K562 (cell line): ENCODE results near the gene C1QTNF2.

Experiments used
- BHLHE40 ChIP-seq: IDR thresholded peaks from 2 replicates; pipeline ENCODE4 v1.6.1; 2011; ENCODE audit warnings: low read length, improper control_type of control experiment
- CTCF ChIP-seq, 3 experiments: IDR thresholded peaks in 2 of 3; conservative IDR thresholded peaks in 1 of 3; 2 replicates each; pipeline ENCODE4 v1.5.1; 2011 to 2012; ENCODE audit warnings: low read length in 3 of 3, mild to moderate bottlenecking in 3 of 3, control low read depth in 2 of 3, improper control_type of control experiment in 1 of 3, inconsistent platforms in 1 of 3, low read depth in 1 of 3, mixed read lengths in 1 of 3, moderate library complexity in 1 of 3; ENCODE audit not compliant: insufficient read depth in 2 of 3
- TF ChIP-seq, protein P1 (sequence below): sonication (generic); formaldehyde crosslinking; IDR thresholded peaks from 2 replicates; pipeline ENCODE4 v1.8.0; 2022; ENCODE audit warnings: mild to moderate bottlenecking, missing genetic modification reagents

DNA sequence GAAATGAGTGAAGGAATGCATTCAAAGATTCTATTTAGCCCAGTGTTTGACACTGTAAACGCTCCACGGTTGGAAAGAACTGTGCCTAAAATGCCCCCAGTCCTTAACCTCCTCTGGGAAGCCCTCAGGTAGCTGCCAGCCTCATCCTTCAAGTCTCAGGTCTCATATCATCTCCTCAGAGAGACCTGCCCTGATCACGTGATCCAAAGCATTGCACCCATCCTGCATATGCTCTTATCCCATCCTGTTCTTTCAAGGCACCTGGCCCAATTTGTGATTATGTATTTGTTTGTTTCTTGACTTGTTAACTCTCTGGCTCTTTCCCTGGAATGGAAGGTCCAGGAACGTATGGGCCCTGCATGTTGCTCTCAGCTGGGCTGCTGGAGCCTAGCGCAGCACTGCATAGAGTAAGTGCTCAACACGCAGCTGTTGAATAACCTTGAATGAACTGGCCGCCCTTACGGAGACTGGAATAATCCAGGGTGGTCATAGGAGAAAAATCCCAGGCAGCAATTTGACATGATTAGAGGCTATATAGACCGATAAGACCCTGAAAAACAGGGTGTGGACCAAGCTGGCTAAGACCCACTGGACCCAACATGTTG, 8.7 kb downstream of the C1QTNF2 start:
- TF ChIP-seq CTCF (IDR thresholded peaks at IDR 0.05 in 2 of 3, conservative IDR thresholded peaks at IDR 0.05 in 1 of 3; ENCODE audit: insufficient read depth in 2 of 3, low read depth in 1 of 3, low read length in 3 of 3) (no peak), BHLHE40 (peak; percentile 33; the same call in 1 of the 2 replicates)
- TF ChIP-seq, protein P1, sequence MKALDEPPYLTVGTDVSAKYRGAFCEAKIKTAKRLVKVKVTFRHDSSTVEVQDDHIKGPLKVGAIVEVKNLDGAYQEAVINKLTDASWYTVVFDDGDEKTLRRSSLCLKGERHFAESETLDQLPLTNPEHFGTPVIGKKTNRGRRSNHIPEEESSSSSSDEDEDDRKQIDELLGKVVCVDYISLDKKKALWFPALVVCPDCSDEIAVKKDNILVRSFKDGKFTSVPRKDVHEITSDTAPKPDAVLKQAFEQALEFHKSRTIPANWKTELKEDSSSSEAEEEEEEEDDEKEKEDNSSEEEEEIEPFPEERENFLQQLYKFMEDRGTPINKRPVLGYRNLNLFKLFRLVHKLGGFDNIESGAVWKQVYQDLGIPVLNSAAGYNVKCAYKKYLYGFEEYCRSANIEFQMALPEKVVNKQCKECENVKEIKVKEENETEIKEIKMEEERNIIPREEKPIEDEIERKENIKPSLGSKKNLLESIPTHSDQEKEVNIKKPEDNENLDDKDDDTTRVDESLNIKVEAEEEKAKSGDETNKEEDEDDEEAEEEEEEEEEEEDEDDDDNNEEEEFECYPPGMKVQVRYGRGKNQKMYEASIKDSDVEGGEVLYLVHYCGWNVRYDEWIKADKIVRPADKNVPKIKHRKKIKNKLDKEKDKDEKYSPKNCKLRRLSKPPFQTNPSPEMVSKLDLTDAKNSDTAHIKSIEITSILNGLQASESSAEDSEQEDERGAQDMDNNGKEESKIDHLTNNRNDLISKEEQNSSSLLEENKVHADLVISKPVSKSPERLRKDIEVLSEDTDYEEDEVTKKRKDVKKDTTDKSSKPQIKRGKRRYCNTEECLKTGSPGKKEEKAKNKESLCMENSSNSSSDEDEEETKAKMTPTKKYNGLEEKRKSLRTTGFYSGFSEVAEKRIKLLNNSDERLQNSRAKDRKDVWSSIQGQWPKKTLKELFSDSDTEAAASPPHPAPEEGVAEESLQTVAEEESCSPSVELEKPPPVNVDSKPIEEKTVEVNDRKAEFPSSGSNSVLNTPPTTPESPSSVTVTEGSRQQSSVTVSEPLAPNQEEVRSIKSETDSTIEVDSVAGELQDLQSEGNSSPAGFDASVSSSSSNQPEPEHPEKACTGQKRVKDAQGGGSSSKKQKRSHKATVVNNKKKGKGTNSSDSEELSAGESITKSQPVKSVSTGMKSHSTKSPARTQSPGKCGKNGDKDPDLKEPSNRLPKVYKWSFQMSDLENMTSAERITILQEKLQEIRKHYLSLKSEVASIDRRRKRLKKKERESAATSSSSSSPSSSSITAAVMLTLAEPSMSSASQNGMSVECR (CRISPR knock-in tag): no peak
